SK-N-SH treated with all-trans-retinoic acid at 6 μM for 48 hours (cell line): Measurements from ENCODE around the gene SELPLG.

ENCODE experiments used
- ATAC-seq: fragments of 200-7000 bp; cut with Tn5 transposase; 3 replicates; pipeline ENCODE4 v1.9.1; 2020; ENCODE audit warnings: mild to moderate bottlenecking, moderate library complexity
- ARNTL ChIP-seq: fragments of 450-650 bp; formaldehyde crosslinking; IDR thresholded peaks from 2 replicates; pipeline ENCODE4 v1.5.0; 2020; ENCODE audit warnings: low read depth, mild to moderate bottlenecking, moderate library complexity, borderline replicate concordance
- BACH2 ChIP-seq: fragments of 250-450 bp; sonication (Bioruptor Pico); IDR thresholded peaks from 2 replicates; pipeline ENCODE4 v1.9.0; 2021; ENCODE audit warnings: mild to moderate bottlenecking, borderline replicate concordance
- CREB5 ChIP-seq: fragments of 250-450 bp; sonication (Bioruptor Pico); IDR thresholded peaks from 2 replicates; pipeline ENCODE4 v1.5.1; 2020; ENCODE audit warnings: low read depth, mild to moderate bottlenecking, moderate library complexity
- CSDC2 ChIP-seq: fragments of 250-450 bp; sonication (Bioruptor Pico); IDR thresholded peaks from 2 replicates; pipeline ENCODE4 v1.5.0; 2020; ENCODE audit warnings: mild to moderate bottlenecking, moderate library complexity
- CSRNP3 ChIP-seq: fragments of 250-450 bp; sonication (Bioruptor Pico); IDR thresholded peaks from 2 replicates; pipeline ENCODE4 v1.5.1; 2021; ENCODE audit warnings: mild to moderate bottlenecking, moderate library complexity
- ESRRG ChIP-seq: fragments of 250-450 bp; sonication (Bioruptor Pico); IDR thresholded peaks from 2 replicates; pipeline ENCODE4 v1.6.1; 2021; ENCODE audit warnings: mild to moderate bottlenecking
- GLIS3 ChIP-seq: fragments of 250-450 bp; sonication (Bioruptor Pico); IDR thresholded peaks from 2 replicates; pipeline ENCODE4 v1.5.0; 2020; ENCODE audit warnings: mild to moderate bottlenecking, moderate library complexity
- ISL1 ChIP-seq: fragments of 250-450 bp; sonication (Bioruptor Pico); IDR thresholded peaks from 2 replicates; pipeline ENCODE4 v2.1.2; 2022; ENCODE audit warnings: mild to moderate bottlenecking, moderate library complexity
- OSR1 ChIP-seq: fragments of 250-450 bp; sonication (Bioruptor Pico); IDR thresholded peaks from 2 replicates; pipeline ENCODE4 v1.8.0; 2022; ENCODE audit warnings: moderate library complexity, mild to moderate bottlenecking, inconsistent platforms
- PATZ1 ChIP-seq: fragments of 250-450 bp; sonication (Bioruptor Pico); IDR thresholded peaks from 2 replicates; pipeline ENCODE4 v1.8.0; 2020; ENCODE audit warnings: mild to moderate bottlenecking, moderate library complexity, borderline replicate concordance
- POU6F1 ChIP-seq: fragments of 250-450 bp; sonication (Bioruptor Pico); IDR thresholded peaks from 2 replicates; pipeline ENCODE4 v1.8.0; 2021; ENCODE audit warnings: low read depth, mild to moderate bottlenecking, moderate library complexity, borderline replicate concordance
- PPARA ChIP-seq: fragments of 250-450 bp; sonication (Bioruptor Pico); IDR thresholded peaks from 2 replicates; pipeline ENCODE4 v1.5.0; 2020; ENCODE audit warnings: mild to moderate bottlenecking, borderline replicate concordance
- RARB ChIP-seq: fragments of 250-450 bp; sonication (Bioruptor Pico); IDR thresholded peaks from 2 replicates; pipeline ENCODE4 v1.8.0; 2021; ENCODE audit warnings: mild to moderate bottlenecking, moderate library complexity
- TCF4 ChIP-seq: fragments of 250-450 bp; sonication (Bioruptor Pico); IDR thresholded peaks from 2 replicates; pipeline ENCODE4 v1.8.0; 2021; ENCODE audit warnings: mild to moderate bottlenecking, moderate library complexity, borderline replicate concordance
- TOX ChIP-seq: fragments of 250-450 bp; sonication (Bioruptor Pico); IDR thresholded peaks from 2 replicates; pipeline ENCODE4 v1.8.0; 2021; ENCODE audit warnings: mild to moderate bottlenecking, moderate library complexity, borderline replicate concordance
- ZC3H10 ChIP-seq: fragments of 250-450 bp; sonication (Bioruptor Pico); IDR thresholded peaks from 2 replicates; pipeline ENCODE4 v1.5.1; 2021; ENCODE audit warnings: mild to moderate bottlenecking, moderate library complexity
- ZFP3 ChIP-seq: fragments of 250-450 bp; sonication (Bioruptor Pico); IDR thresholded peaks from 2 replicates; pipeline ENCODE4 v1.5.0; 2020; ENCODE audit warnings: mild to moderate bottlenecking, moderate library complexity
- ZFP30 ChIP-seq: fragments of 450-650 bp; formaldehyde crosslinking; IDR thresholded peaks from 2 replicates; pipeline ENCODE4 v1.5.0; 2022; ENCODE audit warnings: mild to moderate bottlenecking, moderate library complexity
- ZNF565 ChIP-seq: fragments of 450-650 bp; formaldehyde crosslinking; conservative IDR thresholded peaks from 2 replicates; pipeline ENCODE4 v1.5.0; 2020; ENCODE audit warnings: low read depth, mild to moderate bottlenecking, moderate library complexity
- ZNF70 ChIP-seq: fragments of 450-650 bp; formaldehyde crosslinking; IDR thresholded peaks from 2 replicates; pipeline ENCODE4 v1.5.0; 2020; ENCODE audit warnings: mild to moderate bottlenecking, moderate library complexity
- ZNF8 ChIP-seq: fragments of 450-650 bp; formaldehyde crosslinking; IDR thresholded peaks from 2 replicates; pipeline ENCODE4 v1.5.0; 2020; ENCODE audit warnings: mild to moderate bottlenecking, moderate library complexity

SELPLG gene

GRCh38 chr12:108602976-108603704, 30.6 kb downstream of the SELPLG start:
- no peak for ATAC-seq
- no peak for TF ChIP-seq TOX

- ATAC-seq: no peak
Measured at GRCh38 chr12:108602209-108602705, 31.4 kb downstream of the SELPLG start.

GRCh38 chr12:108600702-108601007, 33.0 kb downstream of the SELPLG start:
- no peak for ATAC-seq
- TF ChIP-seq ZNF70 (CRISPR knock-in tag) (no peak), BACH2 (CRISPR knock-in tag) (no peak), PATZ1 (no peak), ZC3H10 (CRISPR knock-in tag) (no peak), TCF4 (CRISPR knock-in tag) (no peak), RARB (CRISPR knock-in tag) (no peak), CSDC2 (CRISPR knock-in tag) (no peak), CSRNP3 (no peak), ISL1 (CRISPR knock-in tag) (no peak), ARNTL (CRISPR knock-in tag) (no peak), ESRRG (CRISPR knock-in tag) (no peak), CREB5 (CRISPR knock-in tag) (no peak)

More at GRCh38 chr12:108602209-108602705, 31.4 kb downstream of the SELPLG start:
- TF ChIP-seq ISL1 (CRISPR knock-in tag) (no peak), PPARA (CRISPR knock-in tag) (no peak), ESRRG (CRISPR knock-in tag) (no peak), OSR1 (no peak), GLIS3 (CRISPR knock-in tag) (no peak), PATZ1 (no peak), ZNF565 (CRISPR knock-in tag) (no peak), CSRNP3 (no peak), CSDC2 (CRISPR knock-in tag) (no peak), CREB5 (CRISPR knock-in tag) (no peak), TCF4 (CRISPR knock-in tag) (no peak), POU6F1 (no peak), ZNF8 (no peak), ZFP30 (no peak), TOX (no peak), ARNTL (CRISPR knock-in tag) (no peak), ZFP3 (CRISPR knock-in tag) (no peak)
- TF ChIP-seq, all 23 proteins: peak for 0
